ENCODE measurements around the gene MRFAP1. TPM values are rescaled to one million over a fixed set of nuclear protein-coding genes. Genes with fewer than 3 reads are reported as not detected.

MRFAP1 gene
- total and polyA plus RNA-seq, 2 donors (not counting 1 experiment from before 2014, with no cell fraction given): 99.1 to 261 TPM

- no peak overlapping the region for H3K9ac ChIP-seq (ENCODE audit: insufficient read depth, low read length)
- no peak for TF ChIP-seq CTCF (conservative IDR thresholded peaks at IDR 0.05 in 1 of 2, IDR thresholded peaks at IDR 0.05 in 1 of 2; ENCODE audit: low read depth in 1 of 2, low read length in 2 of 2)
- no peak for TF ChIP-seq EZH2 (IDR thresholded peaks at IDR 0.05; ENCODE audit: low read length, missing control alignments)
- no peak overlapping the region for H3K4me2 ChIP-seq (ENCODE audit: extremely low read depth, insufficient read depth, low read length)
- no peaks in the 10 kb centered on the region for H3K4me1 ChIP-seq (ENCODE audit: control insufficient read depth, extremely low read depth, insufficient read depth, low read length)
- H3K4me3 ChIP-seq (replicated peaks in 1 of 4; ENCODE audit: control extremely low read depth in 1 of 4, insufficient read depth in 1 of 4, low read depth in 3 of 4, low read length in 4 of 4): no peak overlapping the region
- no peaks in the 10 kb centered on the region for H3K9me3 ChIP-seq (ENCODE audit: control insufficient read depth, insufficient read depth, low read depth, low read length)
- H3K27ac ChIP-seq (ENCODE audit: insufficient read depth, low read length): no peak overlapping the region
- H3K79me2 ChIP-seq (ENCODE audit: control insufficient read depth, insufficient read depth, low read length): no peaks in the 10 kb centered on the region
- peaks cover 4% of the 10 kb centered on the region for H3K36me3 ChIP-seq (ENCODE audit: control insufficient read depth, insufficient read depth, low read length)
- no peaks in the 10 kb centered on the region for H3K27me3 ChIP-seq (ENCODE audit: control insufficient read depth, insufficient read depth, low read length)
- no peak for DNase-seq (ENCODE audit: low read depth in 2 of 2)
- no peak overlapping the region for H2AFZ ChIP-seq (ENCODE audit: low read length)
- no peaks in the 10 kb centered on the region for H4K20me1 ChIP-seq (ENCODE audit: control insufficient read depth, extremely low read depth, insufficient read depth, low read length)
Measured at GRCh38 chr4:6617246-6617645, 23.2 kb upstream of the MRFAP1 start.

GRCh38 chr4:6618386-6619115, 21.9 kb upstream of the MRFAP1 start:
- H3K79me2 ChIP-seq (ENCODE audit: control insufficient read depth, insufficient read depth, low read length): no peaks in the 10 kb centered on the region
- H3K27ac ChIP-seq (ENCODE audit: insufficient read depth, low read length): no peak overlapping the region
- no peaks in the 10 kb centered on the region for H3K9me3 ChIP-seq (ENCODE audit: control insufficient read depth, insufficient read depth, low read depth, low read length)
- no peak overlapping the region for H3K4me2 ChIP-seq (ENCODE audit: extremely low read depth, insufficient read depth, low read length)
- peaks cover 4% of the 10 kb centered on the region for H3K36me3 ChIP-seq (ENCODE audit: control insufficient read depth, insufficient read depth, low read length)
- no peaks in the 10 kb centered on the region for H4K20me1 ChIP-seq (ENCODE audit: control insufficient read depth, extremely low read depth, insufficient read depth, low read length)
- H3K4me1 ChIP-seq (ENCODE audit: control insufficient read depth, extremely low read depth, insufficient read depth, low read length): no peaks in the 10 kb centered on the region
- no peak overlapping the region for H3K9ac ChIP-seq (ENCODE audit: insufficient read depth, low read length)
- no peak for DNase-seq (ENCODE audit: low read depth in 2 of 2)
- H2AFZ ChIP-seq (ENCODE audit: low read length): no peak overlapping the region
- TF ChIP-seq EZH2 (IDR thresholded peaks at IDR 0.05; ENCODE audit: low read length, missing control alignments) (no peak), CTCF (conservative IDR thresholded peaks at IDR 0.05 in 1 of 2, IDR thresholded peaks at IDR 0.05 in 1 of 2; ENCODE audit: low read depth in 1 of 2, low read length in 2 of 2) (no peak)
- no peak overlapping the region for H3K4me3 ChIP-seq (replicated peaks in 1 of 4; ENCODE audit: control extremely low read depth in 1 of 4, insufficient read depth in 1 of 4, low read depth in 3 of 4, low read length in 4 of 4)
- no peaks in the 10 kb centered on the region for H3K27me3 ChIP-seq (ENCODE audit: control insufficient read depth, insufficient read depth, low read length)

- TF ChIP-seq EZH2 (IDR thresholded peaks at IDR 0.05; ENCODE audit: low read length, missing control alignments) (no peak), CTCF (conservative IDR thresholded peaks at IDR 0.05 in 1 of 2, IDR thresholded peaks at IDR 0.05 in 1 of 2; ENCODE audit: low read depth in 1 of 2, low read length in 2 of 2) (no peak)
- H2AFZ ChIP-seq (ENCODE audit: low read length): no peak overlapping the region
- H3K4me1 ChIP-seq (ENCODE audit: control insufficient read depth, extremely low read depth, insufficient read depth, low read length): no peaks in the 10 kb centered on the region
- H3K27me3 ChIP-seq (ENCODE audit: control insufficient read depth, insufficient read depth, low read length): no peaks in the 10 kb centered on the region
- no peaks in the 10 kb centered on the region for H4K20me1 ChIP-seq (ENCODE audit: control insufficient read depth, extremely low read depth, insufficient read depth, low read length)
- DNase-seq (ENCODE audit: low read depth in 2 of 2): no peak
- H3K79me2 ChIP-seq (ENCODE audit: control insufficient read depth, insufficient read depth, low read length): no peaks in the 10 kb centered on the region
- peaks cover 4% of the 10 kb centered on the region for H3K36me3 ChIP-seq (ENCODE audit: control insufficient read depth, insufficient read depth, low read length)
- no peaks in the 10 kb centered on the region for H3K9me3 ChIP-seq (ENCODE audit: control insufficient read depth, insufficient read depth, low read depth, low read length)
- H3K27ac ChIP-seq (ENCODE audit: insufficient read depth, low read length): no peak overlapping the region
- no peak overlapping the region for H3K4me2 ChIP-seq (ENCODE audit: extremely low read depth, insufficient read depth, low read length)
- no peak overlapping the region for H3K9ac ChIP-seq (ENCODE audit: insufficient read depth, low read length)
- no peak overlapping the region for H3K4me3 ChIP-seq (replicated peaks in 1 of 4; ENCODE audit: control extremely low read depth in 1 of 4, insufficient read depth in 1 of 4, low read depth in 3 of 4, low read length in 4 of 4)
Measured at GRCh38 chr4:6619116-6619465, 21.4 kb upstream of the MRFAP1 start.
